NCI-H128 (cell line): ENCODE measurements around the gene PTGES3L.
"Not testable (repeated sequence)": the region's sequence is repeated elsewhere in the genome, so short reads cannot be mapped to it uniquely, and the experiment has no call there.

Source experiments
- DNase-seq: peaks from one replicate; lab custom pipeline; 2025; ENCODE audit not compliant: unreplicated experiment; lab: John Stamatoyannopoulos, UW

Gene PTGES3L

GRCh38 chr17:42922294-42922693 is 57.6 kb downstream of the PTGES3L start:
- no peak for DNase-seq

- DNase-seq: no peak
These were observed 59.0 kb downstream of the PTGES3L start for GRCh38 chr17:42920922-42921321.

GRCh38 chr17:42920106-42920900 is 59.6 kb downstream of the PTGES3L start:
- DNase-seq: no peak

- DNase-seq: not testable (repeated sequence)
These were observed 60.3 kb downstream of the PTGES3L start for GRCh38 chr17:42919522-42920077.

- no peak for DNase-seq
These were observed 60.9 kb downstream of the PTGES3L start for GRCh38 chr17:42918902-42919521.
